Measurements from ENCODE around the gene ICA1.

The ICA1 gene

GRCh38 chr7:8125680-8126444 is 136.1 kb downstream of the ICA1 start:
- TF ChIP-seq, protein P1, sequence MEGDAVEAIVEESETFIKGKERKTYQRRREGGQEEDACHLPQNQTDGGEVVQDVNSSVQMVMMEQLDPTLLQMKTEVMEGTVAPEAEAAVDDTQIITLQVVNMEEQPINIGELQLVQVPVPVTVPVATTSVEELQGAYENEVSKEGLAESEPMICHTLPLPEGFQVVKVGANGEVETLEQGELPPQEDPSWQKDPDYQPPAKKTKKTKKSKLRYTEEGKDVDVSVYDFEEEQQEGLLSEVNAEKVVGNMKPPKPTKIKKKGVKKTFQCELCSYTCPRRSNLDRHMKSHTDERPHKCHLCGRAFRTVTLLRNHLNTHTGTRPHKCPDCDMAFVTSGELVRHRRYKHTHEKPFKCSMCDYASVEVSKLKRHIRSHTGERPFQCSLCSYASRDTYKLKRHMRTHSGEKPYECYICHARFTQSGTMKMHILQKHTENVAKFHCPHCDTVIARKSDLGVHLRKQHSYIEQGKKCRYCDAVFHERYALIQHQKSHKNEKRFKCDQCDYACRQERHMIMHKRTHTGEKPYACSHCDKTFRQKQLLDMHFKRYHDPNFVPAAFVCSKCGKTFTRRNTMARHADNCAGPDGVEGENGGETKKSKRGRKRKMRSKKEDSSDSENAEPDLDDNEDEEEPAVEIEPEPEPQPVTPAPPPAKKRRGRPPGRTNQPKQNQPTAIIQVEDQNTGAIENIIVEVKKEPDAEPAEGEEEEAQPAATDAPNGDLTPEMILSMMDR (conservative IDR thresholded peaks at IDR 0.05; ENCODE audit: low read depth, low read length), result no peak
- DNase-seq (ENCODE audit: low read depth), result no peak
- H3K4me3 ChIP-seq (ENCODE audit: low read length), result no peak overlapping the region

DNA sequence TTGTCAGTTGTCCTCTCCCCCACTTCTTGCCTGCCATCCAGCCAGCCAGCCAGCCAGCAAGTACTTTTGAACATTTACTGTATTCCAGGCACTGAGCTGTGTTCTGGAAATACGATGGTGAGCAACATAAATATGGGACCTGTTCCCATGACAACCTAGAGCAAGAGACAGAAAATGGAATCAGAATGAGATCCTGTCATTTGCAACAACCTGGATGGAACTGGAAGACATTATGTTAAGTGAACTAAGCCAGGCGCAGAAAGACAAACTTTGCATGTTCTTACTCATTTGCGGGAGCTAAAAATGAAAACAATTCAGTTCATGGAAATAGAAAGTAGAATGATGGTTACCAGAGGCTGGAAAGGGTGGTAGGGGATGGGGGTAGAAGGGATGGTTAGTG is 140.7 kb downstream of the ICA1 start:
- H3K4me3 ChIP-seq (ENCODE audit: low read length), result no peak overlapping the region
- TF ChIP-seq, protein P1 (conservative IDR thresholded peaks at IDR 0.05; ENCODE audit: low read depth, low read length), result no peak
- no peak for DNase-seq (ENCODE audit: low read depth)

DNA sequence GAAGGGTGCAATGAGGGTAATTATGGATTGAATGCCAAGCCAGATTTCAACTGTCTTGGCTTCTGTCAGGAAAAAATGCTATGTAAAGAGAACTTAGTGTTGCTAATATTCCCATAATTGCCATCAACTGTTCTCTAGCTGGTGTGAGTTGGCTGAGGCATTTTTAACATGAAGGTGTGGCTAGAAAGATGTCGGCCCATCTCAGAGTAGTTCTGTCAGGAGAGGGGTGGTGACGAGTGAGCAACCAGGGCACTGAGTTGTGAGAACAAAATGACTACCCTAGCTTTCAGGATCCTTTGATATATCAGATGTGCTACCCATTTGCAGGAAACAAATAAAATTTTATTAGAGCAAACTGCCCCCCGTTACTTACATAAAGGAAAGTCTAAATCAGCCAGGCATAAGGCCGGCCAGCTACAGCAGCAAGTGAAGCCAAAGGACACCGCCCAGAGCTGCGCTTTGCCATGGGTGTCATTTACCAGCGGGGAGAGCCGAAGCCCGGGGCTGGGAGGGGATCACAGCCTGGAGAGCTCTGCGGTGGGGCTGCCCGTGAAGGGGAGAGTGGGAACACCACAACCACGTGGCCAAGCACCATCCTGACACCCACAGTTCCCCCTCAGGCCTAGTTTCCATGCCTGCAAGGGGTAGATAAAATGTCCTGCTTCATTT is 141.4 kb downstream of the ICA1 start:
- DNase-seq (ENCODE audit: low read depth), result no peak
- H3K4me3 ChIP-seq (ENCODE audit: low read length), result no peak overlapping the region
- TF ChIP-seq, protein P1 (conservative IDR thresholded peaks at IDR 0.05; ENCODE audit: low read depth, low read length), result no peak

DNA sequence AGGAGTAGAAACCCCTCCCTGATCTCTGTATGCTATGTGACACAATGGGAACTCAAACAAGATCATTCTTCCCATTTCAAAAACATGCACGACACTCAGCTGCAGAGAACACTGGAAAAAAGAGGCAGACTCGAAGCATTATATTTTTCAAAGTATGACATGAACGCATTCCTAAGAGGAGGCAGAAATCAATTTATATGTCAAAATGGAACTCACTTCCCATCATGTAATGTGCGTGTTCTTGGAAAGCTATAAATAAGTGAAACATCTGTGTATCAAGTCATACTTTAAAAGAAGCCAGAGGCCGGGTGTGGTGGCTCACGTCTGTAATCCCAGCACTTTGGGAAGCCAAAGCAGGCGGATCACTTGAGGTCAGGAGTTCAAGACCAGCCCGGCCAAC is 142.7 kb downstream of the ICA1 start:
- TF ChIP-seq, protein P1 (conservative IDR thresholded peaks at IDR 0.05; ENCODE audit: low read depth, low read length), result no peak
- no peak for DNase-seq (ENCODE audit: low read depth)
- no peak overlapping the region for H3K4me3 ChIP-seq (ENCODE audit: low read length)

DNA sequence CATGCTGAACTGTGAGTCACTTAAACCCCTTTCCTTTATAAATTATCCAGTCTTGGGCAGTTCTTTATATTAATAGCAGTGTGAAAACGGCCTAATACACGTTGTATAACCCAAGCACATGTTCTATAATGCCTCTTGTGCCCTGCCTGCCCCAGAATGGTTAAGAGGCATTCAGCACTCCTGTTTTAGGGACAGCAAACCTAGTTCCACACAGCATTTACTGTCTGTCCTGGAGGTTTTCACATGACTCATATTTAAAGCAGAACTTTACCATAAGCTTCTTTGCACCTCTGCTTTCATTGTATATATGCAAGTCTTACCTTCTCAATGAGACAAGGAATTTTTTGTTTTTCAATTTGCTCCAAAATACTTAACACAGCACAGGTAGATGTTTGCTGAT is 144.8 kb downstream of the ICA1 start:
- H3K4me3 ChIP-seq (ENCODE audit: low read length), result no peak overlapping the region
- no peak for DNase-seq (ENCODE audit: low read depth)
- TF ChIP-seq, protein P1 (conservative IDR thresholded peaks at IDR 0.05; ENCODE audit: low read depth, low read length), result no peak

DNA sequence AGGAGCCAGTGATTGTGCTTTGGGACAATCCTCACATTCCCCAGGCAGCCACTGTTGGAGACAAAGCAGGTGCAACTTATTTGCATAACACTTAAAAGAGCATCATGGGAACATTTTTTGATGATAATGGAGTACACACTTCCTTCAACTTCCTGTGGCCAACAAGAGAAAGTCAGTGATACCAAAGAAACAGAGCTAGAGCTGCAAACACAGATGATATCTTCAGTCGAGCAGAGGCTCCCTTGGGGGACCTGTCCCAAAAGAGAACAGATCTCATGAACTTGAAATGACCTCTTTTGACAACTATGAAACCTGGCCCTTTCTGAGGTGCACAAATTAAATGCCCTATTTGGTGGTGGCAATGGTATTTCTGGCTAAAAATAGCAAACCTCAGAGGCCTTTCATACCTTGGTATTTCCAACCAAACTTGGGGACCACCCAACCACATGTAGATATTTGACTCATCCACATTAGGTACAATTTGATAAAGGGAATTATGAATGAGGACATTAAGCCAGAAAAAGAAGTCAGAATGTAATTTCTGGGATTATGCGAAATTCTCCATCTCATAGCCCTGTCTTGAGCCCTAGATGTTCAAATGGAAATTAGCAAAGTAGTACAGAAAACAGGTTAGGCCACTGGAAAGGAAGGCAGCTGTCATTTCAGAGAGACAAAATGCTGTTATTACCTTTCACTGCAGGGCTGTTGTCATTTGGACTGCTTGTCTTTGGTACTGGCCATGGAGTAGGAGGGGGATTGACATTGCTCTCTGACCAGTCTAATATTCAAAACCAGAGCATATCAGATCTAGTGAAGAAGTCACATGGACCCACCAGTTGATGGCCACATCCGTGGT is 146.2 kb downstream of the ICA1 start:
- DNase-seq (ENCODE audit: low read depth), result no peak
- H3K4me3 ChIP-seq (ENCODE audit: low read length), result no peak overlapping the region
- TF ChIP-seq, protein P1 (conservative IDR thresholded peaks at IDR 0.05; ENCODE audit: low read depth, low read length), result no peak
